GM12891 (cell line): ENCODE data around the gene RASAL1.

Source experiments
- PAX5 ChIP-seq: IDR thresholded peaks from 2 replicates; pipeline ENCODE4 v1.6.1; 2011; ENCODE audit warnings: low read length, moderate library complexity, mild to moderate bottlenecking; ENCODE audit not compliant: insufficient read depth, severe bottlenecking
- POLR2A ChIP-seq: IDR thresholded peaks from 2 replicates; pipeline ENCODE4 v1.6.1; 2011; ENCODE audit warnings: low read depth, low read length, control low read depth
- POLR2AphosphoS5 ChIP-seq: IDR thresholded peaks from 2 replicates; pipeline ENCODE4 v1.6.1; 2011; ENCODE audit warnings: low read depth, low read length, control low read depth
- POU2F2 ChIP-seq: IDR thresholded peaks from 2 replicates; pipeline ENCODE4 v1.6.1; 2011; ENCODE audit warnings: low read depth, mild to moderate bottlenecking, control low read depth, low read length, moderate library complexity
- SPI1 ChIP-seq: IDR thresholded peaks from 2 replicates; pipeline ENCODE4 v1.6.1; 2011; ENCODE audit warnings: low read depth, low read length, control low read depth
- TAF1 ChIP-seq: IDR thresholded peaks from 2 replicates; pipeline ENCODE4 v1.6.1; 2011; ENCODE audit warnings: low read depth, low read length, control low read depth

GRCh38 chr12:113114447-113115178 is 20.9 kb downstream of the RASAL1 start:
- TF ChIP-seq POLR2A, result no peak
- no peak for TF ChIP-seq POLR2AphosphoS5
- TF ChIP-seq POU2F2, result no peak
- TF ChIP-seq SPI1, result no peak
- no peak for TF ChIP-seq TAF1
- no peak for TF ChIP-seq PAX5
